ENCODE data around the gene NMT1. TPM values are rescaled to one million over a fixed set of nuclear protein-coding genes. Genes with fewer than 3 reads are reported as not detected.
"Not testable (repeated sequence)": the region's sequence is repeated elsewhere in the genome, so short reads cannot be mapped to it uniquely, and the experiment has no call there.

NMT1 gene
- total and polyA plus RNA-seq, 2 donors: 39.3 to 70.7 TPM

DNA sequence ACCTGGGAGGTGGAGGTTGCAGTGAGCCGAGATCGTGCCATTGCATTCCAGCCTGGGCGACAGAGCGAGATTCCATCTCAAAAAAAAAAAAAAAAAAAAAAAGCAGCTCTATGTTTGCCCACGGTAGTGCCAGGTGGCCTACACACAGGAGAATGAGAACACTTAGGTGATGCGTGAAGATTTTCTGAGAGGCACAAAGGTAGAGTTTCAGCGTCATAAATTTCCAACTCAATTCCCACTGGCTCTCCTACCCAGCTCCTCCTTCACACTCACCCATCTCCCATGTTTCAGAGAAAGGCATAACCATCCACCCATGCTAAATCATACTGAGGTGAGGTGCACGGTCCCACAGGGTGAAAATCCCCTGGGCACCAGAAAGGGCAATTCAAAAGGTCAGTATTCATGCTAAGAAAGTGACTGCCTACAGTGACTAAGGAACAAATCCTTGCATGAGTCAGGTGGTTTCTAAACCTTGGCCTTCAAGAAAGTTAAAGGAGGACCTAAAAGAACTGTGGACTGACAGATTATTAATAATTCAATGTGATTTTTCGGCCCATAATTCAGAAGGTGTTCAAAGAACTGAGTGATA lies 14.5 kb upstream of the NMT1 start:
- H3K27ac ChIP-seq (ENCODE audit: low read depth in 1 of 2, low read length in 1 of 2): peak overlapping the region in 1 of 2 donors; percentile 14
- peaks cover 7 to 15% of the 10 kb centered on the region in 2 donors for H3K36me3 ChIP-seq (ENCODE audit: control insufficient read depth in 2 of 2, insufficient read depth in 2 of 2, low read length in 1 of 2)
- H3K4me1 ChIP-seq (ENCODE audit: control insufficient read depth in 2 of 2, insufficient read depth in 2 of 2, low read length in 2 of 2): peaks cover 9 to 14% of the 10 kb centered on the region in 2 donors
- no peak for DNase-seq (ENCODE audit: low read depth in 6 of 9, low spot score in 9 of 9)
- H3K9me3 ChIP-seq (ENCODE audit: control insufficient read depth in 2 of 2, insufficient read depth in 1 of 2, low read length in 1 of 2): no peaks in the 10 kb centered on the region
- WGBS: 96% methylated on average over 9 of the region's 9 CpGs
- no peak overlapping the region for H3K4me3 ChIP-seq (ENCODE audit: low read length in 2 of 2)
- no peaks in the 10 kb centered on the region for H3K27me3 ChIP-seq (ENCODE audit: control insufficient read depth in 2 of 2, insufficient read depth in 1 of 2, low read length in 1 of 2)

DNA sequence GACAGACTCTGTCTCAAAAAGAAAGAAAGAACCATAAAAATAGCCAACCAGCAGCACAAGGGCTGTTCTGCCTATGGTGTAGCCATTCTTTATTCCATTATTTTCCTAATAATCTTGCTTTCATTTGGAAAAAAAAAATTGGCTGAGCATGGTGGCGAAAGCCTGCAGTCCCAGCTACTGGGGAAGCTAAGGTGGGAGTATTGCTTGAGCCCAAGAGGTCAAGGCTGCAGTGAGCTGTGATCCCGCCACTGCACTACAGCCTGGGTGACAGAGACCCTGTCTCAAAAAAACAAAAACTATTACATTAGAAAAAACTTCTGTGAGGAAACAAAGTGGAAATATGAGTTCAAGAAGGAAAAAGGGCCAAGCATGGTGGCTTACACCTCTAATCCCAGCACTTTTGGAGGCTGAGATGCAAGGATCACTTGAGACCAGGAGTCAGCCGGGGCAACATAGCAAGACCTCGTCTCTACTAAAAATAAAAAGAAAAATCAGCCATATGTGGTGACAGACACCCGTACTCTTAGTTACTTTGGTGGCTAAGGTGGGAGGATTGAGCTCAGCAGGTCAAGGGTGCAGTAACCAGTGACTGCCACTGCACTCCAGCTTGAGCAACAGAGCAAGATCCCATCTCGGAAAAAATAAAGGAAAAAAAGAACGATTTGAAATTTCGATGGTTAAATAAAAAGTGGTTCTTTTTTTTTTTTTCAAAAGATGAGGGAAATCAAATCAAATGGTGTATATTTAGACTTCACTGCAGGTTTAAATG lies 12.1 kb upstream of the NMT1 start:
- Histone ChIP-seq H3K4me1 (ENCODE audit: control insufficient read depth in 2 of 2, insufficient read depth in 2 of 2, low read length in 2 of 2) (peaks cover 9 to 21% of the 10 kb centered on the region in 2 donors), H3K4me3 (ENCODE audit: low read length in 2 of 2) (no peak overlapping the region), H3K27ac (ENCODE audit: low read depth in 1 of 2, low read length in 1 of 2) (no peak overlapping the region), H3K9me3 (ENCODE audit: control insufficient read depth in 2 of 2, insufficient read depth in 1 of 2, low read length in 1 of 2) (no peaks in the 10 kb centered on the region), H3K36me3 (ENCODE audit: control insufficient read depth in 2 of 2, insufficient read depth in 2 of 2, low read length in 1 of 2) (peaks cover 4% of the 10 kb centered on the region in 2 donors), H3K27me3 (ENCODE audit: control insufficient read depth in 2 of 2, insufficient read depth in 1 of 2, low read length in 1 of 2) (no peaks in the 10 kb centered on the region)
- DNase-seq (ENCODE audit: low read depth in 6 of 9, low spot score in 9 of 9): no peak
- WGBS: 97% methylated on average over 8 of the region's 8 CpGs

DNA sequence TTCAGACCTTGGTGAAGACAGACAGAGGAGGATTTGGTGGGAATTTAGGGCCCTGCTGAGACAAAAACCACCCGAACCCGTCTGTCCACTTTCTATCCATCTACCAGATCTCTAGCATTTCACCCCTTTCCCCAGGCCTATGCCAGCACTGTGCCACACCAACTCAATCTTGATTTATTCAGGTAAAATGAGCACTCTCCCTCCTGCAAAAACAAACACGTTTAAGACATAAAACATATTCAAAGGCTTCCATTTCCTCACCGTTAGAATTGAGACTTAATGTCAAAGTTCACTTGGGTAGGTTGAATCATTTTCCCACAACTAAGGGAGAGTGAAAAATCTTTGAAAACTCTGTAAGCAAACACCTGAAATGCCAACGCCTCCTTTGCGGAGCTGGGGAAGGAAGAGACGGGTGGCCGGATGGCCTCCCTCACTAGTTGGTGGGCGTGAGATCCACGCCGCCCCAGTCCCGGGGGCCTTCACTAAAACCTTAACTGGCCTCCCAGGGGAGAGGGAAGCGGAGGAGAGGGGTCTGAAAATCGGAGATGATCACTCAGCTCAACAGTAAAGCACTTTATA lies 10.5 kb upstream of the NMT1 start:
- DNase-seq (ENCODE audit: low read depth in 6 of 9, low spot score in 9 of 9): peak in 8 of 9 donors; percentile 9 to 62 (median 29)
- Histone ChIP-seq H3K36me3 (ENCODE audit: control insufficient read depth in 2 of 2, insufficient read depth in 2 of 2, low read length in 1 of 2) (peaks cover 4% of the 10 kb centered on the region in 2 donors), H3K27me3 (ENCODE audit: control insufficient read depth in 2 of 2, insufficient read depth in 1 of 2, low read length in 1 of 2) (no peaks in the 10 kb centered on the region), H3K4me3 (ENCODE audit: low read length in 2 of 2) (peak overlapping the region; percentile 71 to 86), H3K27ac (ENCODE audit: low read depth in 1 of 2, low read length in 1 of 2) (peak overlapping the region; percentile 93 to 97), H3K9me3 (ENCODE audit: control insufficient read depth in 2 of 2, insufficient read depth in 1 of 2, low read length in 1 of 2) (no peaks in the 10 kb centered on the region), H3K4me1 (ENCODE audit: control insufficient read depth in 2 of 2, insufficient read depth in 2 of 2, low read length in 2 of 2) (peaks cover 9 to 21% of the 10 kb centered on the region in 2 donors)
- 7% methylated on average over 14 of the region's 14 CpGs for WGBS

DNA sequence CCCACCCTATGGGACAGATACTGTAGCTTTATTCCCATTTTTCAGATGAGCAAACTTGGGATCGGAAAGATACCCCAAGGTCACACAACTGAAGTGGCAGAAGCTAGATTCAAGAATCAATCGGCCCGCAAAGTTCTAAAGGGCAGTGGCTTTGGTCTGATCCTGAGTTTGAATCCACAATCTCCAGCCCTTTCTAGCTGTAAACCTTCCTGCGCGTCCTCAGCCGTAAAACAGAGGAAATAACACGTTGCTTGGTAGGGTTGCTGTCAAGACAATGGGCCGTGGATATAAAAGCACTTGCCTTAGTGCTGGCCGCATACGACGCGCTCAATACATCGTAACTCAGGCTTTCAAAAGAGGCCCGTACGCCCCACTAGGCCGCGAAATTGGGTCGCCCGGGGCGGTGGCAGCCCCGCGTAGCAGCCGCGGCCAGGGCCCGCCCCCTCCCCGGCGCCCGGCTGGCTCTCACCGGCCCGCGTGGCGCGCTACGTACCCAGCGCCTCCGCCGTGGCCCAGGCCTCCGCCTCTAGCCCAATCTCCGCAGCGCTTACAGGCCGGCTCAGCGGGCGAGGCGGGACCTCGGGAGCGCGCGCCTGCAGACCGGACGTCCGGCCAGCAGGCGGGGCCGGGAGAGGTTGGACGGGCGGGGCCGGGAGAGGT lies 9.9 kb upstream of the NMT1 start, which contains the start of gene DCAKD:
Gene DCAKD (minus strand): TSS at position 573 of the 660 bp plus-strand sequence. CDS start 16,747 bp downstream, outside the sequence.
- H3K27me3 ChIP-seq (ENCODE audit: control insufficient read depth in 2 of 2, insufficient read depth in 1 of 2, low read length in 1 of 2): no peaks in the 10 kb centered on the region

DNA sequence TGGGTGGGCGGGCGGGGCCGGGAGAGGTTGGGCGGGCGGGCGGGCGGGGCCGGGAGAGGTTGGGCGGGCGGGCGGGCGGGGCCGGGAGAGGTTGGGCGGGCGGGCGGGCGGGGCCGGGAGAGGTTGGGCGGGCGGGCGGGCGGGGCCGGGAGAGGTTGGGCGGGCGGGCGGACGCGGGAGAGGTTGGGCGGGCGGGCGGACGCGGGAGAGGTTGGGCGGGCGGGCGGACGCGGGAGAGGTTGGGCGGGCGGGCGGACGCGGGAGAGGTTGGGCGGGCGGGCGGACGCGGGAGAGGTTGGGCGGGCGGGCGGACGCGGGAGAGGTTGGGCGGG lies 9.4 kb upstream of the NMT1 start:
- DNase-seq (ENCODE audit: low read depth in 6 of 9, low spot score in 9 of 9); H3K9me3 ChIP-seq (ENCODE audit: control insufficient read depth in 2 of 2, insufficient read depth in 1 of 2, low read length in 1 of 2); H3K36me3 ChIP-seq (ENCODE audit: control insufficient read depth in 2 of 2, insufficient read depth in 2 of 2, low read length in 1 of 2); H3K27ac ChIP-seq (ENCODE audit: low read depth in 1 of 2, low read length in 1 of 2); H3K27me3 ChIP-seq (ENCODE audit: control insufficient read depth in 2 of 2, insufficient read depth in 1 of 2, low read length in 1 of 2): not testable (repeated sequence)
- H3K4me3 ChIP-seq (ENCODE audit: low read length in 2 of 2): peak overlapping the region; percentile 59 to 86
- H3K4me1 ChIP-seq (ENCODE audit: control insufficient read depth in 2 of 2, insufficient read depth in 2 of 2, low read length in 2 of 2): peaks cover 9 to 21% of the 10 kb centered on the region in 2 donors
- 4% methylated on average over 4 of the region's 54 CpGs for WGBS

More for the DNA sequence above, 9.9 kb upstream of the NMT1 start, which contains the start of gene DCAKD:
- Histone ChIP-seq H3K4me1 (ENCODE audit: control insufficient read depth in 2 of 2, insufficient read depth in 2 of 2, low read length in 2 of 2) (peaks cover 9 to 21% of the 10 kb centered on the region in 2 donors), H3K9me3 (ENCODE audit: control insufficient read depth in 2 of 2, insufficient read depth in 1 of 2, low read length in 1 of 2) (no peaks in the 10 kb centered on the region), H3K27ac (ENCODE audit: low read depth in 1 of 2, low read length in 1 of 2) (peak within 1 kb of the TSS; percentile 93 to 97), H3K4me3 (ENCODE audit: low read length in 2 of 2) (peak within 1 kb of the TSS; percentile 71 to 86), H3K36me3 (ENCODE audit: control insufficient read depth in 2 of 2, insufficient read depth in 2 of 2, low read length in 1 of 2) (peaks cover 0 to 4% of the 10 kb centered on the region in 2 donors)
- peak; percentile 50 to 90 (median 77) for DNase-seq (ENCODE audit: low read depth in 6 of 9, low spot score in 9 of 9)
- under 1% methylated on average over 56 of the region's 56 CpGs for WGBS

DNA sequence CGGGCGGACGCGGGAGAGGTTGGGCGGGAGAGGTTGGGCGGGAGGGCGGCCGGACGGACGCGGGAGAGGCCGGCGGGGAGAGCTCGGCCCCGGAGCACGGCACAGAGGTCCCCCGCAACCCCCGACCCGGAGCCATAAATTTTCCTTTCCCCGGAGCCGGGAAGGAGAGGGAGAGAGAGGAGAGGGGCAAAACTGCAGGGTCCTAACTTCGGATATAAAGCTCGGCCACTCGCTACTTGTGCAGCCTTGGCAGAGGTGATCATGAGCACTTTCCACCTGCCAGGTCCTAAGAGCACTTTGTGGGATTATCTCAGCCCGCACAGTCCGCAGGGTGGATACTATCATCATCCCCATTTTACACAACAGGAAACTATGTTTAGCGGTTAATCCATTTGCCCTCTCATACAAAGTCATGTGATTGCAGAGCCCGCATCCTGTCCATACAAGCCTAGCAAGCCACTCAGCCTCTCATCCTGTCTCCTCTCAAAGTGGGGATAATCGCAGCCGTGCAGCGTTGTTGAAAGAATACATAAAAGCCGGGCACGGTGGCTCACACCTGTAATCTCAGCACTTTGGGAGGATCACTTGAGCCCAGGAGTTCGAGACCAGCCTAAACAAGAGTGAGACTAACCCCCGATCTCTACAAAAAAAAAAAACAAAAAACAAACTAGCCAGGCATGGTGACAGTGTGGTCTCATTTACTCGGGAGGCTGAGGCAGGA lies 8.9 kb upstream of the NMT1 start:
- no peaks in the 10 kb centered on the region for H3K9me3 ChIP-seq (ENCODE audit: control insufficient read depth in 2 of 2, insufficient read depth in 1 of 2, low read length in 1 of 2)
- no peaks in the 10 kb centered on the region for H3K27me3 ChIP-seq (ENCODE audit: control insufficient read depth in 2 of 2, insufficient read depth in 1 of 2, low read length in 1 of 2)
- peak overlapping the region; percentile 55 to 59 for H3K4me3 ChIP-seq (ENCODE audit: low read length in 2 of 2)
- peak in 7 of 9 donors; percentile 11 to 69 (median 25) for DNase-seq (ENCODE audit: low read depth in 6 of 9, low spot score in 9 of 9)
- peaks cover 9 to 21% of the 10 kb centered on the region in 2 donors for H3K4me1 ChIP-seq (ENCODE audit: control insufficient read depth in 2 of 2, insufficient read depth in 2 of 2, low read length in 2 of 2)
- H3K27ac ChIP-seq (ENCODE audit: low read depth in 1 of 2, low read length in 1 of 2): peak overlapping the region; percentile 86
- no peaks in the 10 kb centered on the region for H3K36me3 ChIP-seq (ENCODE audit: control insufficient read depth in 2 of 2, insufficient read depth in 2 of 2, low read length in 1 of 2)
- WGBS: 16% methylated on average over 36 of the region's 36 CpGs

DNA sequence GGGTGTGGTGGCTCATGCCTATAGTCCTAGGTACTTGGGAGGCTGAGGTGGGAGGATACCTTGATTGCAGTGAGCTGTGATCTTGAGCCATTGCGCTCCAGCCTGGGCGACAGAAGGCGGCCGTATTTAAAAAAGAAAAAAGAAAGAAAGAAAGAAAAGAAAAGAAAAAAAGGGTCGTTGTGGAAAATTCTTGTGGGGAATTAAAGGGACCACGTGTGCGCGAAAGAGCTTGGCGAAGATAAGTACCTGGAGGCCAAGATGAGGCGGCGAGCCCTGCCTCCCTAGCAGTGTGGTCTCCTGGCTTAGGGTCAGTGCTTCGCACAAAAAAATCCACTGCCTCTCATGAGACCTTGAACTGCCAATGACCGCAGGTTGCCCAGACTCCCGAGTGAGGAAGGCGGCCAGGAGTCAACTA lies 728 bp upstream of the NMT1 start:
- H3K9me3 ChIP-seq (ENCODE audit: control insufficient read depth in 2 of 2, insufficient read depth in 1 of 2, low read length in 1 of 2): no peaks in the 10 kb centered on the region
- no peaks in the 10 kb centered on the region for H3K27me3 ChIP-seq (ENCODE audit: control insufficient read depth in 2 of 2, insufficient read depth in 1 of 2, low read length in 1 of 2)
- peak overlapping the region; percentile 68 to 69 for H3K27ac ChIP-seq (ENCODE audit: low read depth in 1 of 2, low read length in 1 of 2)
- no peaks in the 10 kb centered on the region for H3K36me3 ChIP-seq (ENCODE audit: control insufficient read depth in 2 of 2, insufficient read depth in 2 of 2, low read length in 1 of 2)
- DNase-seq (ENCODE audit: low read depth in 6 of 9, low spot score in 9 of 9): no peak
- 18% methylated on average over 15 of the region's 15 CpGs for WGBS
- peak overlapping the region; percentile 68 to 85 for H3K4me3 ChIP-seq (ENCODE audit: low read length in 2 of 2)
- peaks cover 12 to 14% of the 10 kb centered on the region in 2 donors for H3K4me1 ChIP-seq (ENCODE audit: control insufficient read depth in 2 of 2, insufficient read depth in 2 of 2, low read length in 2 of 2)

DNA sequence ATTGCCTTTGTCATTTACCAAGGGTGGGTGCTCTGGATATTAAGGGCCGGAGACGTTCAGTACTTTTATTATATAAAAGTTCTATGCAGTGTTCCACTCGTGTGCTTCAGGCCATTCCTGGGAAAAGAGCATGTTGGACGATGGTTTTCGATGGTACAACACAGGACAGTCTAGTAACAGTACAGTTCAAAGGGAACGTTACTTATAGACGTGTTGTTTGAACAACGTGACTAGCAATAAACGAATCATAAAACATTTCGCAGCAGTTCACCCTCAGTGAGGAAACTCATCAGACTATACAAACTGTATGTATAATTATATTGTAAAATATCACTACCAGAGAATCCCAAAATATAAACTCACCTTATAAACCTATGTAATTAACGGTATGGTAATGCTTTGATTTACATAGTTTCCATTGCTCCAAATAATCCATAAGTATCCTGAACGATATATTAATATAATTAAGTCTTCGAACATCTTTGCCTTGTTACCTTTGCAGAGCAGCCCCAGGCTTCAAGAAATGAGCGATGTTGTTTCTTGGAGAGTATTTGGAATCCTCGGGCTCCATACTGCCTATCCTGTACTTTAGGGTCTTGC lies 589 bp downstream of the NMT1 start:
- no peak for DNase-seq (ENCODE audit: low read depth in 6 of 9, low spot score in 9 of 9)
- H3K4me3 ChIP-seq (ENCODE audit: low read length in 2 of 2): peak overlapping the region; percentile 68 to 85
- H3K4me1 ChIP-seq (ENCODE audit: control insufficient read depth in 2 of 2, insufficient read depth in 2 of 2, low read length in 2 of 2): peaks cover 12 to 14% of the 10 kb centered on the region in 2 donors
- H3K27me3 ChIP-seq (ENCODE audit: control insufficient read depth in 2 of 2, insufficient read depth in 1 of 2, low read length in 1 of 2): no peaks in the 10 kb centered on the region
- WGBS: 16% methylated on average over 15 of the region's 15 CpGs
- no peaks in the 10 kb centered on the region for H3K9me3 ChIP-seq (ENCODE audit: control insufficient read depth in 2 of 2, insufficient read depth in 1 of 2, low read length in 1 of 2)
- H3K27ac ChIP-seq (ENCODE audit: low read depth in 1 of 2, low read length in 1 of 2): peak overlapping the region; percentile 33 to 83
- H3K36me3 ChIP-seq (ENCODE audit: control insufficient read depth in 2 of 2, insufficient read depth in 2 of 2, low read length in 1 of 2): peaks cover 0 to 2% of the 10 kb centered on the region in 2 donors

All from thymus (tissue), 11 donors.